Omental fat pad (tissue), 4 donors: Measurements from ENCODE around the gene SLC39A5. TPM values are rescaled to one million over a fixed set of nuclear protein-coding genes. Genes with fewer than 3 reads are reported as not detected.
A peak's percentile ranks its signal among the peaks of the same experiment; 100 is the strongest.
"Not testable (repeated sequence)": the region's sequence is repeated elsewhere in the genome, so short reads cannot be mapped to it uniquely, and the experiment has no call there.

Source experiments
- ATAC-seq: fragments of 150-250 bp; one replicate; pipeline ENCODE4 v1.9.1; 2016; ENCODE audit warnings: mild to moderate bottlenecking, moderate library complexity; ENCODE audit not compliant: low FRiP score
- DNase-seq: peaks from one replicate; pipeline ENCODE4 v3.0.0-alpha.2; 2019; ENCODE audit warnings: low spot score
- total RNA-seq, 4 donors: library from RNA; depleted of rRNA; stranded (reverse); fragments of >200 nt; gene quantifications; one replicate each; pipeline ENCODE4 v1.1.0, GENCODE V29; 2016
- TF ChIP-seq, protein P1 (sequence below), 3 donors: fragments of 450-650 bp; IDR thresholded peaks; one replicate each; pipeline ENCODE4 v1.5.1; 2016 to 2017; ENCODE audit warnings: antibody characterized with exemption in 3 of 3, mild to moderate bottlenecking in 3 of 3, moderate library complexity in 2 of 3

SLC39A5 gene
- total RNA-seq, 4 donors from 2014 or later: not detected

GRCh38 chr12:56260921-56261320 lies 31.1 kb downstream of the SLC39A5 start:
- TF ChIP-seq, protein P1, sequence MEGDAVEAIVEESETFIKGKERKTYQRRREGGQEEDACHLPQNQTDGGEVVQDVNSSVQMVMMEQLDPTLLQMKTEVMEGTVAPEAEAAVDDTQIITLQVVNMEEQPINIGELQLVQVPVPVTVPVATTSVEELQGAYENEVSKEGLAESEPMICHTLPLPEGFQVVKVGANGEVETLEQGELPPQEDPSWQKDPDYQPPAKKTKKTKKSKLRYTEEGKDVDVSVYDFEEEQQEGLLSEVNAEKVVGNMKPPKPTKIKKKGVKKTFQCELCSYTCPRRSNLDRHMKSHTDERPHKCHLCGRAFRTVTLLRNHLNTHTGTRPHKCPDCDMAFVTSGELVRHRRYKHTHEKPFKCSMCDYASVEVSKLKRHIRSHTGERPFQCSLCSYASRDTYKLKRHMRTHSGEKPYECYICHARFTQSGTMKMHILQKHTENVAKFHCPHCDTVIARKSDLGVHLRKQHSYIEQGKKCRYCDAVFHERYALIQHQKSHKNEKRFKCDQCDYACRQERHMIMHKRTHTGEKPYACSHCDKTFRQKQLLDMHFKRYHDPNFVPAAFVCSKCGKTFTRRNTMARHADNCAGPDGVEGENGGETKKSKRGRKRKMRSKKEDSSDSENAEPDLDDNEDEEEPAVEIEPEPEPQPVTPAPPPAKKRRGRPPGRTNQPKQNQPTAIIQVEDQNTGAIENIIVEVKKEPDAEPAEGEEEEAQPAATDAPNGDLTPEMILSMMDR (IDR thresholded peaks at IDR 0.05): no peak
- ATAC-seq (no peak), DNase-seq (no peak)

DNA sequence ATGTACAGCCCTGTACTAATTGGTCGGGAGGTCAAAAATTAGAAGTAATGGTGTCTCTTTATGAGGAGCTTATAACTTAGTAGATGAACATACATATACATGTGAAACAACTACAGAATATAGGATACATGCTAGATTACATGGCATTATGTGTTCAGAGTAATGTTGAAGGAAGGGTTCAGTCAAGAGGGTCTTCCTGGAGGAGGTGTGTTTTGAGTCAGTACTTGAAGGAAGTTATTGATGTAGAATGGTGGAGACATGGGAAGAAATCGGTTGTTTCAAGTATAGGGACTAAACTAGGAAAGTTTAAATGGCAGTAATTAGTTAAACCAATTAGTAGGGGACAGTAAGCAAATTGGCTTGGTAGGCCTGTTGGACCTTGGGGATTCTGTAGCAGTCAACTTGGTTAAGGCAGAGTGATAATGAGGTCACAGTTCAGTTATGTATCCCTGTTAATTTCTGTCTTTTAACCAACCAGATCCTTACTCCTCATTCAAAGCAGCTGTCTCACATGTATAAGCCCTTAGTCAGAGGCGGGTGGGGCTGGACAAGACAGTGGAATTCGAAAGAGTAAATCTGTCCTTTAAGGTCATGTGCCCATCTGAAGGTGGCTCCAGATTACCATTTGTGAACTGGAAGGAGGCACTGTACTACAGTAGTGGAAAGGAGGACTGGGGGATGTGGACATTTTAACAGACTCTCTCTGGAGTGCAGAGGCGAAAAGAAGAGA lies 31.8 kb downstream of the SLC39A5 start:
- ATAC-seq: no peak
- no peak for DNase-seq
- TF ChIP-seq, protein P1 (IDR thresholded peaks at IDR 0.05): no peak

DNA sequence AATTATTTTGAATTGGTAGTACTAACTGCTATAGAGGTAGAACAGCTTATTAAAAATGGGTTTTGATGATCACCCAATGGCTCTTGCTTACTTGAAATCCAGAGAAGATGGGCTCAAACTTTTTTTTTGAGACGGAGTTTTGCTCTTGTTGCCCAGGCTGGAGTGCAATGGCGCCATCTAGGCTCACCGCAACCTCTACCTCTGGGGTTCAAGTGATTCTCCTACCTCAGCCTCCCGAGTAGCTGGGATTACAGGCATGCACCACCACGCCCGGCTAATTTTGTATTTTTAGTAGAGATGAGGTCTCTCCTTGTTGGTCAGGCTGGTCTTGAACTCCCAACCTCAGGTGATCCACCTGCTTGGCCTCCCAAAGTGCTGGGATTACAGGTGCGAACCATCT lies 33.1 kb downstream of the SLC39A5 start:
- ATAC-seq, DNase-seq: not testable (repeated sequence)

DNA sequence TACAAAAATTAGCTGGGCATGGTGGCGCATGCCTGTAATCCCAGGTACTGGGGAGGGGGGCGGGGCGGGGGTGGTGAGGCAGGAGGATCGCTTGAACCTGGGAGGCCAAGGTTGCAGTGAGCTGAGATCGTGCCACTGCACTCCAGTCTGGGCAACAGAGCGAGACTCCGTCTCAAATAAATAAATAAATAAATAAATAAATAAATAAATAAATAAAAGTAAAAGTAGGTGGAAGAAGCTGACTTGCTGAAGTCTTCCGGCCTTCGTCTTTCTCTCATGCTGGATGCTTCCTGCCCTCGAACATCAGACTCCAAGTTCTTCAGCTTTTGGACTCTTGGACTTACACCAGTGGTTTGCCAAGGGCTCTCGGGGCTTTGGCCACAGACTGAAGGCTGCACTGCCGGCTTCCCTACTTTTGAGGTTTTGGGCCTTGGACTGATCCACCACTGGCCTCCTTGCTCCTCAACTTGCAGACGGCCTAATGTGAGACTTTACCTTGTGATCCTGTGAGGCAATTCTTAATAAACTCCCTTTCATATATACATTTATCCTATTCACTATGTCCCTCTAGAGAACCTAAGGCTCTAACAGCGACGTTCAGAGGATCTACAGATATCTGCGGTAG lies 36.3 kb downstream of the SLC39A5 start:
- not testable (repeated sequence) for ATAC-seq, DNase-seq

- peak; percentile 95 for ATAC-seq
- DNase-seq: peak; percentile 76
- TF ChIP-seq, protein P1 (IDR thresholded peaks at IDR 0.05): peak in 1 of 3 donors; percentile 19
Measured at GRCh38 chr12:56266693-56267442, 37.0 kb downstream of the SLC39A5 start, which contains the start of gene COQ10A. Gene COQ10A (plus strand): TSS chr12:56266942. CDS start chr12:56267119, 177 bp downstream.

DNA sequence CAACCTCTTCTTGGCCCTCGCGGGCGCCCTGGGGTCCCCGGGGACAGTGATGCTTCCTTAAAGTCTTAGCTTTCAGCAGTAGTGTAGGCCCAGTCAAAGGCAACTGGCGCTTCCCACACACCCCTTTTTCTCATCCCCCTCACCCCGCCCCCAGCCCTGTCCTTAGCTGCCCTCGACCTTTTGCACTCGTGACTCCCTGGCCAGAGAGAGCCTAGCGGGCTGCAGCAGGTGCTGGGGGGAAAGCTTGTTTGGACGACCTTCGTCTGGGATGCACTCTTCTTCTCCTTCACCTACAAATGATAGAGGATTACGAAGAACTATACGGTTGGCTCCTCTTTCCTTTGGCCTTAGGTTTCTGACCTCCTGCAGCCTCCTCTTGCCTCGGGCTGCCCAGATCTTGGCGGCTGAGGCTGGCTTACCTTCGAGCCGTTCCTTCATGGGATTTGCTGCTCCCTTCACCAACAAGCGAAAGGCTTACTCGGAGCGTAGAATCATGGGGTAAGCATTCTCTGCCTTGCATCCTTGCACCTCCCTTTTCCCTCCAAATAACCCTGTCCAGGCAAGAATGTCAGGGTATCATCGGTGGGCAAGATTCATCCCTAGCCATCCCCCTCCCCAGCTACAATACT lies 37.7 kb downstream of the SLC39A5 start:
- ATAC-seq (peak; percentile 38), DNase-seq (no peak)
- TF ChIP-seq, protein P1 (IDR thresholded peaks at IDR 0.05): no peak

DNA sequence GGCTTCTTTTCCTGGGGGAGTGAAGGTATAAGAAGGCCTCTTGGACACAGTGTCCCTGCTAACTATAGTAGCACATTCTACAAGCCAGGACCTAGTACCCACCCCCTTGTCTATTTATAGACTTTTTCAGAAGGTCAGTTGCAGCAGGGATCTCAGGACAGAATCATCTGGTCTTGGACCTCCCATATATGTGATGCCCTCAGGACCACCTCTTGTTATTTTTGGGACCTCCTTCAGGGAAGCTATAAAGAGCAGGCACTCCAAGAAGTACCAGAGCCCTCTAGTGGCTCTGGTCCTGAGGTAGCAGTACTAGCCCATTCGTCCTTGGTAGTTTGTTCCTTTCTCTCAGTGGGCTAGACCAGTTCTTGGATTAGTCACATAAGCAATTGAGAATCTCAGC lies 41.2 kb downstream of the SLC39A5 start:
- TF ChIP-seq, protein P1 (IDR thresholded peaks at IDR 0.05): no peak
- no peak for ATAC-seq
- DNase-seq: no peak

GRCh38 chr12:56272468-56272867 lies 42.6 kb downstream of the SLC39A5 start:
- not testable (repeated sequence) for ATAC-seq, DNase-seq
